Measurements from ENCODE around the gene BRINP3.

DNA sequence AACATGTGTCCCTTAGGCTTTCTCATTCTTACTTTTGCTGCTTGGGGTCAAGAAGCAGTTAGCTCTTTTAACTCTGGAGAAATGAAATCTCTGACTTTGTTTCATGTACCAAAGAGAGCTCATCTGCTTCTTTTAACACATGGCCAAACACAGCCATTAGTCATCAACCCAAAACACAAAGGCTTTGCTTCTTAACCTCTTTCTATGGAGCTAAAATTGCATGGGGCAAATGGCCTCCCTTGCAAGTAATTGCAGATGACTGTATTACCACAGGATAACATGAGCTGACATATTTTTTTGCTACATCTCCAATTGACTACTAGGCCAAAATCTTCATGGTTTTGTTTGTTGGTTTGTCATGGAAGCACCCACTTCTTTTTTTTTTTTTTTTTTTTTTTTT, 300.9 kb downstream of the BRINP3 start:
- TF ChIP-seq IRF1 (CRISPR knock-in tag; IDR thresholded peaks at IDR 0.05) (no peak), MAX (CRISPR knock-in tag; IDR thresholded peaks at IDR 0.05) (no peak), ESRRA (CRISPR knock-in tag; IDR thresholded peaks at IDR 0.05; ENCODE audit: borderline replicate concordance) (no peak), HMGA2 (CRISPR knock-in tag; IDR thresholded peaks at IDR 0.05) (no peak), HMGXB4 (CRISPR knock-in tag; IDR thresholded peaks at IDR 0.05) (no peak), ETV6 (CRISPR knock-in tag; IDR thresholded peaks at IDR 0.05) (no peak), SMAD3 (CRISPR knock-in tag; IDR thresholded peaks at IDR 0.05; ENCODE audit: borderline replicate concordance) (no peak), NR2C2 (CRISPR knock-in tag; IDR thresholded peaks at IDR 0.05) (no peak), CBFB (CRISPR knock-in tag; IDR thresholded peaks at IDR 0.05; ENCODE audit: low read depth) (no peak), MLX (CRISPR knock-in tag; IDR thresholded peaks at IDR 0.05) (no peak)
- TF ChIP-seq, protein P1, sequence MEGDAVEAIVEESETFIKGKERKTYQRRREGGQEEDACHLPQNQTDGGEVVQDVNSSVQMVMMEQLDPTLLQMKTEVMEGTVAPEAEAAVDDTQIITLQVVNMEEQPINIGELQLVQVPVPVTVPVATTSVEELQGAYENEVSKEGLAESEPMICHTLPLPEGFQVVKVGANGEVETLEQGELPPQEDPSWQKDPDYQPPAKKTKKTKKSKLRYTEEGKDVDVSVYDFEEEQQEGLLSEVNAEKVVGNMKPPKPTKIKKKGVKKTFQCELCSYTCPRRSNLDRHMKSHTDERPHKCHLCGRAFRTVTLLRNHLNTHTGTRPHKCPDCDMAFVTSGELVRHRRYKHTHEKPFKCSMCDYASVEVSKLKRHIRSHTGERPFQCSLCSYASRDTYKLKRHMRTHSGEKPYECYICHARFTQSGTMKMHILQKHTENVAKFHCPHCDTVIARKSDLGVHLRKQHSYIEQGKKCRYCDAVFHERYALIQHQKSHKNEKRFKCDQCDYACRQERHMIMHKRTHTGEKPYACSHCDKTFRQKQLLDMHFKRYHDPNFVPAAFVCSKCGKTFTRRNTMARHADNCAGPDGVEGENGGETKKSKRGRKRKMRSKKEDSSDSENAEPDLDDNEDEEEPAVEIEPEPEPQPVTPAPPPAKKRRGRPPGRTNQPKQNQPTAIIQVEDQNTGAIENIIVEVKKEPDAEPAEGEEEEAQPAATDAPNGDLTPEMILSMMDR (IDR thresholded peaks at IDR 0.05): no peak

All from WTC11 (cell line).